ENCODE results near the gene TOP2A.

GRCh38 chr17:40361925-40362695, 55.6 kb downstream of the TOP2A start:
- no peak for TF ChIP-seq CTCF (IDR thresholded peaks at IDR 0.05)
- TF ChIP-seq POLR2A (IDR thresholded peaks at IDR 0.05) = no peak
